Stimulated activated CD8-positive, alpha-beta memory T cell treated with anti-CD3 and anti-CD28 coated beads, Interleukin-15, amount 100 ng/mL, for 24 hours (primary cell): ENCODE results near the gene DNAH7.
"Not testable (repeated sequence)": the region's sequence is repeated elsewhere in the genome, so short reads cannot be mapped to it uniquely, and the experiment has no call there.

ENCODE experiments used
- DNase-seq: peaks from one replicate; pipeline ENCODE4 v3.0.0-alpha.2; 2020; ENCODE audit warnings: low read depth

DNAH7 gene

DNA sequence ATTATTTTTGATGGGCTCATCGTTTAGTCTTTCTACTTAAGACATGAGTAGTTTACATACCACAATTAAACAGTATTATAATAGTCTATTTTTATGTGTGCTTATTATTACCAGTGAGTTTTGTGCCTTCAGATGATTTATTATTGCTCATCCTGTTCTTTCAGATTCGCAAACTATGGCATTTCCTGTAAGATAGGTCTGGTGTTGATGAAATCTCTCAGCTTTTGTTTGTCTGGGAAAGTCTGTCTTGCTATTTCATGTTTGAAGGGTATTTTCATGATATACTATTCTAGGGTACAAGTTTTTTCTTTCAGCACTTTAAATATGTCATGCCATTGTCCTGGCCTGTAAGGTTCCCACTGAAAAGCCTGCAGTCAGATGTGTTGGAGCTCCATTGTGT, 101.3 kb downstream of the DNAH7 start:
- no peak for DNase-seq

GRCh38 chr2:195961873-195962272, 106.8 kb downstream of the DNAH7 start:
- DNase-seq, result no peak

GRCh38 chr2:195959341-195959740, 109.3 kb downstream of the DNAH7 start:
- no peak for DNase-seq

DNA sequence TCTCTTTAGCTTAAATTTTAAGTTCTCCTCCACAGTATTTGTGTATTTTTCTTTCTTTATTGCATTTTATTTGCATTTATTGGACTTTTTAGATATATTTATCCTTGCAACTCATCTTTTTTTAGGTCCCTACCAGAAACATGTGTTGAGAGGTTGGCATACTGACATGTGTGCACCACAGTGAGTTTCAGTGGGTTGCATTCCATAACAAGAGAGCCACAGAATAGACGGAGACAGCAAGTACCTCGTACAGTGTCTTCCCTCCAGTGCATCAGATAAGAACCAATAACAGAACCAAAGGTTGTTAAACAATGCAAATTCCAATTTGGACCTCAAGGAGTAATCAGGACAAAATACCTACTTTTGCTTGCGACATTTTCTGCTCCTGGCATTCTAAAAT, 111.9 kb downstream of the DNAH7 start:
- no peak for DNase-seq

GRCh38 chr2:195945056-195945455, 123.6 kb downstream of the DNAH7 start:
- no peak for DNase-seq

DNA sequence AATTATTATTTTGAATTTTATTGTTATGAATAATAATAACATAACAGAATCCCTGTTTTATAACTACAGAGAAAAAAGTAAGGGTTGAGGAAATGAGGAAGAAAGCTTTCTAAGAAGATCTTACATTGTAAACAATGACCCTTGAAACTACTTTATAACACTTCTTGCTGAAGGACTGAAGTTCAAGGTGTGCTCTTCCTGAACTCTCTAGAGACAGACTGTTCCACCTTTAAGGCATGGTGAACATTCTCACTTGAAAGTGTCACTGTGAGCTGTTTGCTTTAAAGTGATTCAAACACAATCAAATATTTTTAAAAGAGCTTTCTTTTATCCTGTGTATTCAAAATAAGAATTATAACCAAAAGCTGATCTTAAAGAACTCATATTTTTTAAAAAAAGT, 131.5 kb downstream of the DNAH7 start:
- no peak for DNase-seq

DNA sequence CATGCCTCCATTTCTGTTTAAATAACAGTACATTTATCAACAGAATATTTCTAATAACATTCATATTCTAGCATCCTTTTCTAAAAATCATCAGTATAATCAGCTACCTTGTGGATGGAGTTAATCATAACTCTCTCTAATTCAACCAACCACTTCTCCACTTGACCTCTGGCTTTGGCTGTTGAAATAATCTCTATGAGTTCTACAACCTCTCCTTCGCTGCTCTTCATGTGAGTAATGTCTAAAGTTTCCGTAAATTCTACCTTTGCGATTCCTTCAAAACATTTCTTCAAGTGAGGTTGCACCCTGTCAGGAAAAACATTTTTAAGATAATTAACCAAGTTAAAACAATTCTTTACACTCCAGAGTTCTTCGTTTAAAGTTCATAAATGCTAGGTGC, 134.2 kb downstream of the DNAH7 start:
- DNase-seq, result no peak

GRCh38 chr2:195929531-195929930, 139.1 kb downstream of the DNAH7 start:
- no peak for DNase-seq

DNA sequence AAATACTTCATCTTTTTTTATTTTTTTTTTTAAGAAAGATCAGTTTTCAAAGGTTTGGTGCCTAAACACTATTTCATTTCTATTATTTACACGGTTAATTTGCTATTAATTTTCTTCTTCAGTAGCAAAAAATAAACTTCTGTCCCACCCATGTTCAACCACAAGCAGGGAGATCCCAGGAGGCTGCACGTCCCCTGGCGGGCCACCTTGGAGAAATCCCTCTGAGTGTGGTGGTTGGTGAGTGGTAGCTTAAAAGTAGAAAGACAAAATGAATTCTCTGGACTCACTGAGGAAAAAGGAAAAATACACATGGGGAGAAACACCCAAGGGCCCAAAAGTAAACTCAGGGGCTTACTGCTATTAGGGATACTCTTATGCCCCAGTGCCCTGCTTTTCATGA, 143.5 kb downstream of the DNAH7 start:
- no peak for DNase-seq

DNA sequence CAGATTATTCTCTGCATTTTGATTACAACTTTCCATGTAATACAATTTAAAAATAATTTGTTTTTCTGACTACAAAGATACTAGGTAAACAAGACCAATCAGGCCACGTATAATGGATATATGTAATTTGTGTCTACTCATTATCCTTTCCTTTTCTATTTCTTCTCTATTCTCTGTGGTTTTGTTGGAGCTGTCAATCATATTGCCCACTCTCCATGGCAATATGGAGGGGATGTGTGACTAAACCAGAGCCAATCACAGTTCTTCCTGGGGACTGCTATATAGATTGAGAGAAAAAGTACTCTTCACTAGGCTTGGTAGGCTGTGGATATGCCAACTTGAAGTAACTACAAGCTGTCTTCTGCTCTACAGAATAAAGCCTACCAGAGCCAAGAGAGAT, 144.7 kb downstream of the DNAH7 start:
- DNase-seq, result no peak

GRCh38 chr2:195917021-195917600, 151.5 kb downstream of the DNAH7 start:
- not testable (repeated sequence) for DNase-seq

- DNase-seq, result no peak
Measured at GRCh38 chr2:195912079-195912478, 156.6 kb downstream of the DNAH7 start.

GRCh38 chr2:195910570-195910969, 158.1 kb downstream of the DNAH7 start:
- no peak for DNase-seq

- DNase-seq, result no peak
Measured at GRCh38 chr2:195909926-195910325, 158.7 kb downstream of the DNAH7 start.

DNA sequence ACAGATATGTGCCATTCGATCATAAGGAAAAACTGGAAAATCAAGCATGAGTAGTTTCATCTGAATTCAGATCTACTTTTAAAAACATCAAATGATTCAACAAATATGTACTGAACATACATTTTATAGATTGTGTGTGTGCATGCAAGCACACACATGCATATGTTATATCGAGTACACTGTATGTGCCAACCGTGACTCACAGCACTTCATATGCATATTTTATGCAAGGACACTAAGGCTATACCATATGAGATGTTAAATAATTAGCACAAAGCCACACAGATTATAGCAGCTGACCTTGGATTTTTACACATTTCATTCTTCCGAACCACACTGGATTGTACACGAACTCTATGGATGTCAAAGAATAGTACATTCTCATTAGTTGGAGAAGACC, 161.2 kb downstream of the DNAH7 start:
- no peak for DNase-seq

DNA sequence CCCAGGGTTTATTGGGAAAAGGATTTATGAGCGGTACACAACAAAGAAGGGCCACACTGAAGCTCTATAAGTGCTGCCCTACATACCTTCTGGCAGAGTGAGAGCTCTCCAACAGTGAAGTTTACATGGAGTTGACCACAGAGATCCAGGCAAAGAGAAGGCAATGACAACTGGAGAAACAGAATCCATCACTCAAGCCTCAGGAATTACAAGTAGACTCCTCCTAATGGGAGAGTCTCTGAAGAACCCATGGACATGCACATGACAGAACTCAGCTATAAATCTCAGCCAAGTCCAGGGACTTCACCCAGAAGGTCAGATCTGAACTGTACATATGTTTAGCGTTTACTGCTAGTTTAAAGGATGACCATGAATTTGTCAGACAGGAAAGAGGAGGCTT, 164.7 kb downstream of the DNAH7 start:
- DNase-seq, result no peak

GRCh38 chr2:195902857-195903256, 165.8 kb downstream of the DNAH7 start:
- no peak for DNase-seq

- no peak for DNase-seq
Measured at GRCh38 chr2:195899226-195899625, 169.4 kb downstream of the DNAH7 start.

DNA sequence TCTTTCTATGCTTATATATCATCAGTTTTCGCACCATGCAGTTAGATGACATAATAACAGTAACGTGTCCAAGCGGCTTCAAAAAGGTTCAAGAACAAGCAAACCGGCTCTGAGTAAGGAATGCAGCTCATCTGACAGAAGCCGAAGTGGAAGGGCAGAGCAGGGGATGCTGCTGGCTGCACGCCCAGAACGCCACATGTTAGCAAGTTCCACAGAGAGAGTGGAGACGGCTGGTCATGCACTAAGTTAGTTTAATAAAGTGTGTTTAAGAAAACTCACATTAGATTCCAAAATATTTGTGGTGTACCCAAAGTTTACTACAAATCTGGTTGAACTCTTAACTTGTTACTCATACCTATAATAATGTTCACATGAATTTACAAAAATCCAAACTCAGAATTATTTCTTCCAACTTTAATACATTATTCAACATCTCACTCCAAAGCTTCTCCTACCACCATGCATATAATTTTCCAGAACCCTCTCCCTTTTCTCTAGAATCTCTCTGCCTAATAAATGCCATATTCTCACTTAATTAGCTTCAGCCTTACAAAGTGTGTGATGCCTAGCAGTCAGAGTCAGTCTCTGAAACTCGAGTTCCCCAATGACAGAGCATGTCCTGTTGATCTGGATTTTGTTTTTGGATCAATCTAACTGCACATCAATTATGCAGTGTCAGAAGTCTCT, 170.0 kb downstream of the DNAH7 start:
- no peak for DNase-seq

GRCh38 chr2:195891081-195891480, 177.6 kb downstream of the DNAH7 start:
- DNase-seq, result no peak

GRCh38 chr2:195879153-195879552, 189.5 kb downstream of the DNAH7 start:
- DNase-seq, result no peak

GRCh38 chr2:195871326-195871725, 197.3 kb downstream of the DNAH7 start:
- DNase-seq, result no peak

- no peak for DNase-seq
Measured at GRCh38 chr2:195864316-195864715, 204.3 kb downstream of the DNAH7 start.

- no peak for DNase-seq
Measured at GRCh38 chr2:195863564-195863963, 205.1 kb downstream of the DNAH7 start.
